Renal pelvis (tissue), 4 donors: ENCODE results near the gene UPF3A. TPM values are rescaled to one million over a fixed set of nuclear protein-coding genes. Genes with fewer than 3 reads are reported as not detected.

Experiments used
- DNase-seq: peaks from one replicate; pipeline ENCODE4 v3.0.0-alpha.2; 2013
- polyA plus RNA-seq, 3 donors: library from polyadenylated mRNA; unstranded; fragments of 120-200 nt; gene quantifications; one replicate each; pipeline ENCODE4 v1.2.1, GENCODE V29; 2013; ENCODE audit not compliant: insufficient read length in 3 of 3

UPF3A gene
- polyA plus RNA-seq, 3 donors: 94.7 to 171 (median 150) TPM

GRCh38 chr13:114298866-114299265, 17.5 kb downstream of the UPF3A start:
- no peak for DNase-seq

- no peak for DNase-seq
These were observed 18.4 kb downstream of the UPF3A start for GRCh38 chr13:114299604-114300305.

GRCh38 chr13:114303700-114304327, 22.4 kb downstream of the UPF3A start:
- no peak for DNase-seq

DNA sequence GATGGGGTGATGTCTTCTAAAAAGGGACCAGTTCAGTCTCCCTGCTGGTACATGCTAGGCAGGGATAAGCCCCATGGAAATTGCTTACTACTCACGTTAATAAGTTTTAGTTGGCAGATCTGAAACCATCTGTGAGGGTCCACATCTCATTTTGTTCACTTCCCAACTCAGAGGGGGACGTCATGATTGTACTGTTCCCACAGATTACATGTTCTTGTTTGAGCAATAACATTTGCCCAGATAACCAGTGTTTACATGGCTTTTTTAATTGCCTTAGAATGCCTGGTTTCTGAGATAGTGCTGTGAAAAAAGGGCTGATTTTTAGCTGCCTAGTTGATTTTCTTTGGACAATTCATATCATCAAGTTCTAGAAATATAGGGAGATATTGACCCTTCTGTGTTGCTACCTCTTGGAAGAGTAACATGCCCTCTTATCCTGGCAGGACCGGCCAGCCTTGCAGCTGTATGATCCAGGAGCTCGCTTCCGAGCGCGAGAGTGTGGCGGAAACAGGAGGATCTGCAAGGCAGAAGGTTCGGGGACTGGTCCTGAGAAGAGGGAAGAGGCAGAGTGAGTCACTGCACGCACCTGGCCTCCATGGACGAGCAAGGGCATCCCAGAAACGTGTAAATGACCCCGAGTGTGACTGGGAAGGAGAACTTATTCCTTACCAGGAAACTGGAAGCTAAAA, 23.1 kb downstream of the UPF3A start:
- DNase-seq: no peak

GRCh38 chr13:114309086-114309485, 27.7 kb downstream of the UPF3A start:
- no peak for DNase-seq

GRCh38 chr13:114309806-114310410, 28.5 kb downstream of the UPF3A start:
- no peak for DNase-seq

DNA sequence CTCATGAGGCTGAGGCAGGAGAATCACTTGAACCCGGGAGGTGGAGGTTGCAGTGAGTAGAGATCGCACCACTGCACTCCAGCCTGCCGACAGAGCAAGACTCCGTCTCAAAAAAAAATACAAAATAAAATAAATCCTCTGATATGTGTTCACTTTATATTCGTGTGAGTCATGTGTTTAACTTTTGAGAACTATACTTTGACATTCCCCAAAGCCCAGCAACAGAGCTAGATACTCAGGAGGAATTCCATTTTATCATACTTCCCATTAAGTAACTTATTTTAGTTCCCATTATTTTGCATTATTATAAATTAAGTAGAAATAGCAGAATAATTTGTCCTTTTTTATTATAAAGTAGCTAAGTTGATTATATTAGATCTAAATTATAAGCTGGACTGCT, 29.6 kb downstream of the UPF3A start:
- no peak for DNase-seq

GRCh38 chr13:114311387-114311786, 30.0 kb downstream of the UPF3A start:
- DNase-seq: no peak

DNA sequence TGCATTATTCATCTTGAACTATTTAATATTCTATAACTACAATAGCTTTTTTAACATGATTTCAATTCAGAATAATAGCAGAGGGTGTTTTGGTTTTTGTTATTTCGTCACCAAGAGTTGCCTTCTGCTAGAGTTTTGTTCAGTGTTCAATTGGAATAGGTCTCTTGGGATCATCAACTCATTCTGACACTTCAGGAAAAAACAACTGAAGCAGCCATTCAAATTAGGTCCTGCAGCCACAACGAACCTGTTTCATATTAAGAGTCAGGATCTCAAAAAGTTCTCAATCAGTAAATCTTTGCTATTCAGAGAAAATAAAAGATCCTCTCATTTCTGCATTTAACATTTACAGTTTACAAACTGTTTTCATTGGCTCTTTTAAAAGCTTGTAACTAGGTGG, 30.5 kb downstream of the UPF3A start:
- DNase-seq: no peak

GRCh38 chr13:114313061-114313860, 31.9 kb downstream of the UPF3A start:
- no peak for DNase-seq

DNA sequence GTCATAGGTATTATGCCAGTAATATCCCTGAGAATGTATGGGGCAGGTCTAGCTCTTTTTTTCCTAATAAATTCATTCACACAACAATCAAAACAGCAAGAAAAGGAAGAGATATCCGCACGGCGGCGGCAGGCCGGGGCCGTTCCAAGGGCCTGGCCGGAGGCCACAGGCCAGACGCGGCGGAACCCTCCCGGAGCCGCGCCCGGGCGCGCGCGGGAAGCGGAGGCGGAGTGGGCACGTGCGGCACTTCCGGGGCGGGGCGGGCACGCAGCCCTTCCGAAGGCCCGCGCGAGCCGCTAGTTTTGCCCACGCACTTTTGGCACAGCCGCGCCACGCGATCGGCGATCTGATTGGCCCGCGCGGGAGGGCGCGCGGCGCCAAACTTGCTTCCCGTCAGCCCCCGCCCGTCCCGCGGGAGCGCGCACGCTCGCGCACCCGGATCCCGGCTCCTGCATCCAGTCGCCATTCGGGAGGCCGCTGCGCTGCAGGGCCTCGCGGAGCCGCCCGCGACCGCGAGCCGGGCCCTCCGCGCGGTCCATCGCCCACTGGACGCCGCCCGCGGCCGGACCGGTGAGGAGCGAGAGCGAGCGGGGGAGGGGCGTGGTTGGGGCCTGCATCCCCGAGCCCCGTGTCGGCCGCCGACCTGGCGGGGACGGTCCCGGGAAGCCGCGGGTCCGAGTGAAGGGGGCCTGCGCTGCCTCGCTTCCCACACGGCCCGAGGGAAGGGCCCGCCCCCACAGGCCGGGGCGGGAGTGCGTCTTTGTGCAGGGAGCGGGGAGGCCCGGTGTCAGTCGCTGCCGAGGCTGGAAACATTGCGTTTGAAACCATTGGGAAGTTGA, 32.9 kb downstream of the UPF3A start, which contains the start of gene CHAMP1:
CHAMP1 (plus strand) TSS at position 430 of the 839 bp plus-strand sequence. CDS start 9,340 bp downstream, outside the sequence.
- peak; percentile 94 for DNase-seq

- no peak for DNase-seq
These were observed 33.8 kb downstream of the UPF3A start for GRCh38 chr13:114315074-114315785.

GRCh38 chr13:114318624-114319023, 37.2 kb downstream of the UPF3A start:
- no peak for DNase-seq

DNA sequence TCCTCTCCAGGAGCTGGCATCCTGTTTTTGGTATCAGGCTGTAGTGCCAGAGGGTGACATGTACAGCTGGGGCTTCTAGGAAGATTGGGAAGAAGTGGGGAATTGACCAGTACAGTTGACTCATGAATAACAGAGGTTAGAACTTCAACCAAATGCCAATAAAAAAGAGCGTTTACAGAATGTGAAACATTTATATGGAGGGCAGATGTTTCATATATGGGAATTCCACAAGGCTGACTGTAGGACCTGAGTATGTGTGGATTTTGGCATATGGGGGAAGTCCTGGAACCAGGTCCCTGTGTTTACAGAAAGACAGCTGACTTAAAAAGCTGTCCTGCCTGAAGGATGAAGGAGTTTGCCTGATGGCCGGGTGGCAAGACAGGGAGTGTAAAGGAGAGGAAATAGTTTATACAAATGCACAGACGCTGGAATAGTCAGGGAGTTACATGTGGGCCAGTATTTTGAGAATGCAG, 38.1 kb downstream of the UPF3A start:
- no peak for DNase-seq

DNA sequence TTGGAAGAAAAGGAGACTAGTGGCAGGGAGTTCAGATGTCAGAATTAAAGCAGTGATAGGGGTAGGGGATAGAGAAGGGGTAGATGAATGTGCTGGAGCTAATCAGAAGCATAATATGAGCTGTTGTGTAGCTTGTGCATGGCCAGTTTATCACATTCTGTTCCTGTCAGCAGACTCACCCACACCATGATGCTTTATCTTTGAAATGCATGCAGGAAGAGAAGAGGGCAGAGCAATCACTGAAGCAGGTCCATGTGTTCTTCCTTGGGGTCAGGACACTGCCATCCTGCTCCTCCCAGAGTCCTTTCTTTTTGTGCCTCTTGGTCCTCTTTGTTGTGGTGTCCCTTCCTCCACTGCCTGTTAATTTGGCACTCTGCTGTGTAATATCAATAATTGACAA, 38.7 kb downstream of the UPF3A start:
- no peak for DNase-seq

GRCh38 chr13:114321256-114321655, 39.9 kb downstream of the UPF3A start:
- DNase-seq: no peak

DNA sequence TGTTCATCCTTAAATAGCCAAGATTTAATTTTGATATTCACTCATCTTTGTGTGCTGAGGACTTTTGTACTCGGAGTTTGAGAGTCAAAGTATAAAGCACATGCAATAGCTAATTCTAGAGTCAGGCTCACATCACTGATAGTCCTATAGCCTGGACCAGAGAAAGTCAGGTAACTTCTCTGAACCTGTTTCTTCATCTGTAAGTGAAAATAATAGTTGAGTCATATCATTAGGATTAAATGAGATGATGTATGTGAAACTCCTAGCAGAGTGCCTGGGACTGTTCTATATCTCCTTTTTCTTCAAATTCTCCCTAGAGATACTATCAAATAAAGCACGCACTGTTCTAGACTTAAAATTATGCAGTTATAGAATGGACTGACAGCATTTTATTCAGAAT, 41.9 kb downstream of the UPF3A start:
- no peak for DNase-seq

GRCh38 chr13:114324334-114324733, 42.9 kb downstream of the UPF3A start:
- no peak for DNase-seq

DNA sequence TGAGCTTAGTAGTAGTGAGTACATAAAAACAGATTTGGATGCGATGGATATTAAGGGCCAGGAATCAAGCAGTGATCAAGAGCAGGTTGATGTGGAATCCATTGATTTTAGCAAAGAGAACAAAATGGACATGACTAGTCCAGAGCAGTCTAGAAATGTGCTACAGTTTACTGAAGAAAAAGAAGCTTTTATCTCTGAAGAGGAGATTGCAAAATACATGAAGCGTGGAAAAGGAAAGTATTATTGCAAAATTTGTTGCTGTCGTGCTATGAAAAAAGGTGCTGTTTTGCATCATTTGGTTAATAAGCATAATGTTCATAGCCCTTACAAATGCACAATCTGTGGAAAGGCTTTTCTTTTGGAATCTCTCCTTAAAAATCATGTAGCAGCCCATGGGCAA, 44.3 kb downstream of the UPF3A start:
- no peak for DNase-seq

GRCh38 chr13:114328034-114328433, 46.6 kb downstream of the UPF3A start:
- no peak for DNase-seq
